Heart left ventricle (tissue), 16 donors: ENCODE data around the gene SPEF2. TPM values are rescaled to one million over a fixed set of nuclear protein-coding genes. Genes with fewer than 3 reads are reported as not detected.

Source experiments
- ATAC-seq, 4 donors: fragments of 200-7000 bp; cut with Tn5 transposase; one replicate each; pipeline ENCODE4 v1.9.1; 2020 to 2022; ENCODE audit warnings: moderate library complexity in 4 of 4, mild to moderate bottlenecking in 3 of 4, moderate number of reproducible peaks in 1 of 4
- DNase-seq, 5 donors: peaks; one replicate each; pipeline ENCODE4 v3.0.0-alpha.2; 2020
- H3K27ac ChIP-seq, 12 donors: fragments of 200-600 bp; sonication (generic) in 4 of 12; one replicate each; pipeline versions ENCODE4 v1.5.0 to v1.8.0; 2016 to 2022; ENCODE audit warnings: mild to moderate bottlenecking in 2 of 12
- H3K27me3 ChIP-seq, 9 donors: fragments of 200-600 bp; sonication (generic) in 2 of 9; one replicate each; pipeline versions ENCODE4 v1.5.1 to v1.8.0; 2016 to 2022; ENCODE audit warnings: mild to moderate bottlenecking in 3 of 9
- H3K36me3 ChIP-seq, 9 donors: fragments of 200-600 bp; sonication (generic) in 2 of 9; one replicate each; pipeline versions ENCODE4 v1.5.0 to v1.8.0; 2018 to 2022; ENCODE audit warnings: mild to moderate bottlenecking in 2 of 9
- H3K4me1 ChIP-seq, 12 donors: fragments of 200-600 bp; sonication (generic) in 4 of 12; one replicate each; pipeline versions ENCODE4 v1.5.0 to v1.8.0; 2016 to 2022; ENCODE audit warnings: mild to moderate bottlenecking in 3 of 12
- H3K4me3 ChIP-seq, 12 donors: fragments of 200-600 bp; sonication (generic) in 4 of 12; one replicate each; pipeline versions ENCODE4 v1.5.0 to v1.8.0; 2017 to 2022; ENCODE audit warnings: mild to moderate bottlenecking in 9 of 12, moderate library complexity in 4 of 12
- H3K9me3 ChIP-seq, 12 donors: fragments of 200-600 bp; sonication (generic) in 4 of 12; one replicate each; pipeline versions ENCODE4 v1.5.0 to v1.8.0; 2016 to 2022; ENCODE audit warnings: mild to moderate bottlenecking in 1 of 12
- POLR2A ChIP-seq, 2 donors: fragments of 450-650 bp; IDR thresholded peaks; one replicate each; pipeline ENCODE4 v1.6.1; 2017; ENCODE audit warnings: antibody characterized with exemption in 2 of 2, mild to moderate bottlenecking in 2 of 2, moderate library complexity in 2 of 2
- WGBS, 4 donors: extraction: QIAGEN DNeasy Blood & Tissue Kit in 2 of 4; methylation state at CpG; one replicate each; pipeline versions ENCODE4 v1.1.5 to v1.1.7; 2013 to 2018; 5-methylcytosine and 5-hydroxymethylcytosine counted together
- intact Hi-C, 10 donors: fragments of 100-400 bp; cut with DNase I; formaldehyde crosslinking; loops; one replicate each; pipeline versions ENCODE4 v1.11.1 to v1.14.2; 2022
- polyA plus RNA-seq, 2 donors: library from polyadenylated mRNA; stranded (reverse); fragments of 200-250 nt; gene quantifications; one replicate each; pipeline ENCODE4 v1.2.3, GENCODE V29; 2013
- total RNA-seq, 9 donors: library from RNA; depleted of rRNA in 2 of 9; stranded (reverse); fragments of >200 nt in 2 of 9; fragmentation: NEBNext Ultra II Directional in 3 of 9; extraction: Animal tissue kit (Norgen Biotek cat#: 25700) in 3 of 9; gene quantifications; one replicate each; pipeline versions ENCODE4 v1.1.0 to v1.2.4, GENCODE V29; 2016 to 2023
- TF ChIP-seq, protein P1 (sequence below), 12 donors: fragments of 200-600 bp; sonication (generic) in 4 of 12; IDR thresholded peaks; one replicate each; pipeline versions ENCODE4 v1.5.0 to v1.8.0; 2018 to 2022; ENCODE audit warnings: antibody characterized with exemption in 12 of 12, mild to moderate bottlenecking in 5 of 12
- donor health status: ischemic (EF 13 %, LVEDD 7.1; RV severe dilation, severe dysfunction).
- donor health status: healthy with polysubstance abuse.
- donor health status: DM: no; HTN: yes; CAD: no.
- donor health status: DM: no; HTN: no; CAD: no.
- donor health status: ischemic (EF 25% LVEDD 6.9; RV normal size, moderate dysfunction).
- donor health status: ischemic (EF 25% LVEDD 5.7; RV mildly dilated, moderate dysfunction).
- donor health status: healthy.
- donor health status: DM: yes; HTN: yes; CAD: no.
- donor health status: ischemic (EF 35%, LVEDD 5.7; RV mildly dilated, moderate dysfunction).
- donor health status: nonischemic (EF 11% LVEDD 7.7; RV severe dilation, severe dysfunction).
- donor health status: DM: yes; HTN: yes; CAD: no.
- donor health status: PGD.
- donor health status: ischemic (EF 29% LVEDD 5.4; RV normal size, mild dysfunction).
- donor health status: nonischemic (EF 23%, LVEDD 6.1; RV moderate dilation, normal function).

SPEF2 gene
- total and polyA plus RNA-seq, 11 donors: 0.46 to 4.1 (median 1.3) TPM

DNA sequence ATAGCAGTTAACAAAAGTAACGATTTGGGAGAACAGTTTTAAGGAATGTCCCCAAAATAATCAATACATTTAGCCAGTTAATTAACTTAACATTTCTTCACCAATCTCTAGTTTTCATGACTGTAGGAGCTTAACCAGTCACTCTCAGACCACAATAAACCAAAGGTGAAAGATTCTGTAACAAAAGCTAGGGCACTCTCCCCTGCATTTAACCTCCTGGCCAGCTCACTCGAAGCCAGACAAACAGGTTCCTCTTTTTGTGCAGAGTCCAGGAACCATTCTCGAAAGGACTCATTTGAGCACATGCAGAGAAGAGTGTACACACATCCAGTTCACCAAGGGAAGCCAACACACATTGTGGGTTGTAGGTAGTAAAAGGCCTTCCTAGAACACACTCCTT is 245.5 kb downstream of the SPEF2 start:
- H3K36me3 ChIP-seq: peaks cover 0 to 4% (median 0%) of the 10 kb centered on the region in 9 donors
- no peaks in the 10 kb centered on the region for H3K27me3 ChIP-seq
- no peak for DNase-seq
- ATAC-seq: no peak
- peak overlapping the region in 1 of 12 donors; percentile 1 for H3K4me3 ChIP-seq
- intact Hi-C loops: no loop called here
- TF ChIP-seq, protein P1, sequence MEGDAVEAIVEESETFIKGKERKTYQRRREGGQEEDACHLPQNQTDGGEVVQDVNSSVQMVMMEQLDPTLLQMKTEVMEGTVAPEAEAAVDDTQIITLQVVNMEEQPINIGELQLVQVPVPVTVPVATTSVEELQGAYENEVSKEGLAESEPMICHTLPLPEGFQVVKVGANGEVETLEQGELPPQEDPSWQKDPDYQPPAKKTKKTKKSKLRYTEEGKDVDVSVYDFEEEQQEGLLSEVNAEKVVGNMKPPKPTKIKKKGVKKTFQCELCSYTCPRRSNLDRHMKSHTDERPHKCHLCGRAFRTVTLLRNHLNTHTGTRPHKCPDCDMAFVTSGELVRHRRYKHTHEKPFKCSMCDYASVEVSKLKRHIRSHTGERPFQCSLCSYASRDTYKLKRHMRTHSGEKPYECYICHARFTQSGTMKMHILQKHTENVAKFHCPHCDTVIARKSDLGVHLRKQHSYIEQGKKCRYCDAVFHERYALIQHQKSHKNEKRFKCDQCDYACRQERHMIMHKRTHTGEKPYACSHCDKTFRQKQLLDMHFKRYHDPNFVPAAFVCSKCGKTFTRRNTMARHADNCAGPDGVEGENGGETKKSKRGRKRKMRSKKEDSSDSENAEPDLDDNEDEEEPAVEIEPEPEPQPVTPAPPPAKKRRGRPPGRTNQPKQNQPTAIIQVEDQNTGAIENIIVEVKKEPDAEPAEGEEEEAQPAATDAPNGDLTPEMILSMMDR (IDR thresholded peaks at IDR 0.05): no peak
- TF ChIP-seq POLR2A (IDR thresholded peaks at IDR 0.05): no peak
- peaks cover 0 to 4% (median 0%) of the 10 kb centered on the region in 12 donors for H3K9me3 ChIP-seq
- H3K4me1 ChIP-seq: peaks cover 0 to 8% (median 0%) of the 10 kb centered on the region in 12 donors
- 76 to 85% (median 80%) methylated on average over 3 of the region's 3 CpGs for WGBS, 4 donors
- H3K27ac ChIP-seq: no peak overlapping the region

Other genes with a start within 250 kb of the SPEF2 start
- gene IL7R, start 239.0 kb downstream of the SPEF2 start, total RNA-seq: 10 to 100 TPM in 1 of 9 donors, 1 to 10 TPM in 2, under 1 TPM in 6; 0.32 to 12.0 (median 0.61) TPM
- under 1 TPM; 0.27 to 0.82 TPM for gene IL7R, start 239.0 kb downstream of the SPEF2 start, polyA plus RNA-seq